22Rv1 (cell line): ENCODE data around the gene CLIP2.

Experiments used
- CTCF ChIP-seq: fragments of 450-650 bp; IDR thresholded peaks from 2 replicates; pipeline ENCODE4 v1.5.1; 2017; ENCODE audit warnings: mild to moderate bottlenecking
- ZFX ChIP-seq: fragments of 450-650 bp; IDR thresholded peaks from 2 replicates; pipeline ENCODE4 v1.6.1; 2017; ENCODE audit warnings: antibody characterized with exemption, borderline replicate concordance

GRCh38 chr7:74325210-74325565 is 36.0 kb downstream of the CLIP2 start:
- TF ChIP-seq CTCF = no peak
- TF ChIP-seq ZFX = no peak
